Vagina (tissue), 2 donors: ENCODE data around the gene PGAP2.

Source experiments
- POLR2AphosphoS5 ChIP-seq, 2 donors: sonication (generic); formaldehyde crosslinking; IDR thresholded peaks; one replicate each; pipeline ENCODE4 v1.9.0; 2017; ENCODE audit warnings: antibody characterized with exemption in 2 of 2, mild to moderate bottlenecking in 2 of 2, low read depth in 1 of 2; ENCODE audit not compliant: insufficient read depth in 1 of 2
- TF ChIP-seq, protein P1 (sequence below), 3 experiments: fragments of 450-650 bp in 2 of 3; fragments of 200-600 bp in 1 of 3; sonication (generic) in 1 of 3; IDR thresholded peaks; one replicate each; pipeline ENCODE4 v1.5.1; 2017 to 2019; ENCODE audit warnings: antibody characterized with exemption in 3 of 3, mild to moderate bottlenecking in 2 of 3, moderate library complexity in 2 of 3

DNA sequence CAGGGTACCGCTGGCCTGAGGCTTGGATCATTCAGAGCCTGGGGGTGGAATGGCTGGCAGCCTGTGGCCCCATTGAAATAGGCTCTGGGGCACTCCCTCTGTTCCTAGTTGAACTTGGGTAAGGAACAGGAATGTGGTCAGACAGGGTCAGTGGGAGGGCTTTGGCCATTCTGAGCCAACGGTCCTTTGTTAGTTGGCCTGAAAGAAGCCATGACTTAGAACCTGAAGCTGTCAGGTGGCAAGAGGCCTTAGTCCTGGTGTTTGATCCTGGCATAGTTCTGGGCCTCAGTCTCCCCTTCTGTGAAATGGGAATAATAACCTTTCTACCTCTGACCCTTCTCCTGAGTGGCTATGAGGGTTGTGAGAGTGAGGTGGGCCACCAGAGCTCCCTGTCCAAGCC is 8.3 kb downstream of the PGAP2 start:
- TF ChIP-seq, protein P1, sequence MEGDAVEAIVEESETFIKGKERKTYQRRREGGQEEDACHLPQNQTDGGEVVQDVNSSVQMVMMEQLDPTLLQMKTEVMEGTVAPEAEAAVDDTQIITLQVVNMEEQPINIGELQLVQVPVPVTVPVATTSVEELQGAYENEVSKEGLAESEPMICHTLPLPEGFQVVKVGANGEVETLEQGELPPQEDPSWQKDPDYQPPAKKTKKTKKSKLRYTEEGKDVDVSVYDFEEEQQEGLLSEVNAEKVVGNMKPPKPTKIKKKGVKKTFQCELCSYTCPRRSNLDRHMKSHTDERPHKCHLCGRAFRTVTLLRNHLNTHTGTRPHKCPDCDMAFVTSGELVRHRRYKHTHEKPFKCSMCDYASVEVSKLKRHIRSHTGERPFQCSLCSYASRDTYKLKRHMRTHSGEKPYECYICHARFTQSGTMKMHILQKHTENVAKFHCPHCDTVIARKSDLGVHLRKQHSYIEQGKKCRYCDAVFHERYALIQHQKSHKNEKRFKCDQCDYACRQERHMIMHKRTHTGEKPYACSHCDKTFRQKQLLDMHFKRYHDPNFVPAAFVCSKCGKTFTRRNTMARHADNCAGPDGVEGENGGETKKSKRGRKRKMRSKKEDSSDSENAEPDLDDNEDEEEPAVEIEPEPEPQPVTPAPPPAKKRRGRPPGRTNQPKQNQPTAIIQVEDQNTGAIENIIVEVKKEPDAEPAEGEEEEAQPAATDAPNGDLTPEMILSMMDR (IDR thresholded peaks at IDR 0.05) = no peak
- no peak for TF ChIP-seq POLR2AphosphoS5 (IDR thresholded peaks at IDR 0.05; ENCODE audit: insufficient read depth in 1 of 2, low read depth in 1 of 2)
